ENCODE measurements around the gene AKAP6. TPM values are rescaled to one million over a fixed set of nuclear protein-coding genes. Genes with fewer than 3 reads are reported as not detected.

Gene AKAP6
- total RNA-seq, 6 experiments from 2014 or later, result 1.7 to 9.6 (median 4.3) TPM

- Histone ChIP-seq H3K27ac (no peak overlapping the region), H3K36me3 (no peaks in the 10 kb centered on the region), H3K9me3 (no peaks in the 10 kb centered on the region), H3K27me3 (no peaks in the 10 kb centered on the region), H3K4me1 (peaks cover 0 to 29% (median 0%) of the 10 kb centered on the region in 4 donors), H3K4me3 (no peak overlapping the region)
- TF ChIP-seq POLR2A (IDR thresholded peaks at IDR 0.05) (no peak), CTCF (IDR thresholded peaks at IDR 0.05) (no peak)
- ATAC-seq (no peak), DNase-seq (no peak)
- WGBS (ENCODE audit: insufficient coverage, low coverage, low lambda C conversion rate, missing lambda C conversion rate), result 94% methylated on average over 5 of the region's 5 CpGs
- intact Hi-C loops (cut with DNase I), result no loop called here
Measured at GRCh38 chr14:32728976-32729375, 399.9 kb downstream of the AKAP6 start.

GRCh38 chr14:32731249-32731648 is 402.2 kb downstream of the AKAP6 start:
- no peaks in the 10 kb centered on the region for H3K9me3 ChIP-seq
- H3K27ac ChIP-seq, result peak overlapping the region in 1 of 3 donors; percentile 13
- ATAC-seq (peak; percentile 64 to 78 (median 72)), DNase-seq (no peak)
- intact Hi-C loops (cut with DNase I), result no loop called here
- 29% methylated on average over 2 of the region's 2 CpGs for WGBS (ENCODE audit: insufficient coverage, low coverage, low lambda C conversion rate, missing lambda C conversion rate)
- H3K4me3 ChIP-seq, result no peak overlapping the region
- no peaks in the 10 kb centered on the region for H3K27me3 ChIP-seq
- H3K36me3 ChIP-seq, result no peaks in the 10 kb centered on the region
- H3K4me1 ChIP-seq, result peaks cover 0 to 18% (median 0%) of the 10 kb centered on the region in 4 donors
- TF ChIP-seq POLR2A (IDR thresholded peaks at IDR 0.05), result no peak
- no peak for TF ChIP-seq CTCF (IDR thresholded peaks at IDR 0.05)

- Histone ChIP-seq H3K4me3 (no peak overlapping the region), H3K36me3 (no peaks in the 10 kb centered on the region), H3K9me3 (no peaks in the 10 kb centered on the region), H3K27me3 (no peaks in the 10 kb centered on the region), H3K4me1 (peaks cover 0 to 18% (median 0%) of the 10 kb centered on the region in 4 donors), H3K27ac (no peak overlapping the region)
- WGBS (ENCODE audit: insufficient coverage, low coverage, low lambda C conversion rate, missing lambda C conversion rate), result 73% methylated on average over 1 of the region's 1 CpG
- intact Hi-C loops (cut with DNase I), result no loop called here
- DNase-seq (no peak), ATAC-seq (no peak)
- no peak for TF ChIP-seq CTCF (IDR thresholded peaks at IDR 0.05)
- TF ChIP-seq POLR2A (IDR thresholded peaks at IDR 0.05), result no peak
Measured at GRCh38 chr14:32733015-32733414, 403.9 kb downstream of the AKAP6 start.

GRCh38 chr14:32734261-32734660 is 405.2 kb downstream of the AKAP6 start:
- Histone ChIP-seq H3K9me3 (no peaks in the 10 kb centered on the region), H3K36me3 (no peaks in the 10 kb centered on the region), H3K4me3 (no peak overlapping the region), H3K27ac (no peak overlapping the region), H3K4me1 (peaks cover 0 to 18% (median 0%) of the 10 kb centered on the region in 4 donors), H3K27me3 (no peaks in the 10 kb centered on the region)
- intact Hi-C loops (cut with DNase I), result no loop called here
- ATAC-seq (no peak), DNase-seq (no peak)
- 98% methylated on average over 3 of the region's 3 CpGs for WGBS (ENCODE audit: insufficient coverage, low coverage, low lambda C conversion rate, missing lambda C conversion rate)
- TF ChIP-seq POLR2A (IDR thresholded peaks at IDR 0.05), result no peak
- no peak for TF ChIP-seq CTCF (IDR thresholded peaks at IDR 0.05)

GRCh38 chr14:32737621-32738020 is 408.5 kb downstream of the AKAP6 start:
- no peak for DNase-seq
- Histone ChIP-seq H3K27ac (no peak overlapping the region), H3K4me3 (no peak overlapping the region), H3K4me1 (no peaks in the 10 kb centered on the region), H3K36me3 (no peaks in the 10 kb centered on the region), H3K27me3 (no peaks in the 10 kb centered on the region), H3K9me3 (no peaks in the 10 kb centered on the region)
- intact Hi-C loops (cut with DNase I), result no loop called here
- TF ChIP-seq POLR2A (IDR thresholded peaks at IDR 0.05) (no peak), CTCF (IDR thresholded peaks at IDR 0.05) (no peak)
- 85% methylated on average over 3 of the region's 3 CpGs for WGBS (ENCODE audit: insufficient coverage, low coverage, low lambda C conversion rate, missing lambda C conversion rate)
- ATAC-seq, result no peak

All from right lobe of liver (tissue), 6 donors.